GM18519 (cell line): ENCODE measurements around the gene GDI2.
"Not testable (repeated sequence)": the region's sequence is repeated elsewhere in the genome, so short reads cannot be mapped to it uniquely, and the experiment has no call there.

Experiments
- ATAC-seq: cut with Tn5 transposase; IDR thresholded peaks from one replicate; pipeline ENCODE4 v1.9.1; 2021; ENCODE audit warnings: mild to moderate bottlenecking, moderate library complexity; ENCODE audit not compliant: unreplicated experiment, low FRiP score

The GDI2 gene

DNA sequence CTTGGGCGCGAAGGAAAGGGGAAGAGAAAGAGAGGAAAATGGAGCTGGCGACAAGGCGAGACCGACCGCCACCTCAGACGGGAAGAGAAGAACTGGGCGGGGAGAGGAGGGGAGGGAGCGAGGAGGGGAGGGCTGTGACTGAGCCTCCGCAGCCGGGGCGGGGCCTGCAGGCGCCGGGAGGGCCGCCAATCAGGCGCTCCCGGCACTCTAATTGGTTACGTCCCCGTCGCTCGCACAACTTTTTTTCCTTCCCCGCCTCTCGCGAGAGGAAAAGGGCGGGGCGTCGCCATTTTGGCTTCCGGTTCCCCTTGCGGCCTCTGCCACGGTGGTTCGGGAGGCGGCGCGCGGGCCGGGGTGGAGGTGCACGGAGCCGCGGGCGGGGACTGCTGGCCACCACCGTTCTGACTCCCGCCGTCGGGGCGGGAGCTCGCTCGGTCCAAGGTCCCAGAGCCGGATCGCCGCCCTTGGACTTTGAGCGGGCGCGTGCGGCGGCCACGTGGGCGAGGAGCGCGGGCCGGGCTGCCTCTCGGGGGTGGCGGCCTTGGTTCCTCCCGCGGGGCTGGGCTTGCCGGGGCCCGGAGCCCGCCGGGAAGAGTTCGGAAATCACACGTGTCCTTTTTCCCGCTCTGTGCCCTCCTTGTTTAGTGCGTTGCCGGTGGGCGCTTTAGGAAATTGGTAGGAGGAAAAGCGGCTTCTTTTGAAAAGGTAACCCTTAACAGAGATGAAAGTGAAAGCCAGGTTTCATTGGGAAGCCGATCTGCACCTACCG lies at the start of gene GDI2:
TSS of gene GDI2 (minus strand) at position 94 of the 769 bp plus-strand sequence. CDS start 176 bp downstream, outside the sequence.
- ATAC-seq, result peak; percentile 55

DNA sequence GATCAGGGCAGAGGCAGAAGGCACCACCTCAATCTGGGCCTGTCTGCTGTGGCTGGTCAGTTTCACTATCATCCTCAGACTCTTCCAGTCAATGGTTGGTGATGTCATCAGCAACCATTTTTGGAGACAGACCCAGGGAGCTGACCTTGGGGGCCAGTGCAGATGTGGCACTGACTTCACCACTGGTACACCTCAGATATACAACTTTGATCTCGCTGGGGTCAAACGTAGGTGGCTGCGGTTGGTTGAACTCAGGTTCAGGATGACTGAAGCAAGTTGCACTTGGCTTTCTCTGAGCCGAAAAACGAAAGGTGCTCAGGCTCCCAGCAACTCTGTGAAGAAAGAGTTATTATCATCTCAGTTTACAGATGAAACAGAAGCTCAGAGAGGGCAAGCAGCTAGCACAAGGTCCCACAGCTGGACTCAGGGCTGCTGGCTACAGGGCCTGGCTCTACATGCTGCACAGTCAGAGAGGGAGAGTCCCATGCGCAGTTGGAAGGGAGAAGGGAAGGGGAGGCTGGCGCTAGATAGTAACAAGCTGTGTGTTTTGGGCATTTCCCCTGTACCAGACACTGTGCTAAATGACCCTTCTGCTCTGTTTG lies 49.2 kb upstream of the GDI2 start:
- ATAC-seq, result peak; percentile 95

DNA sequence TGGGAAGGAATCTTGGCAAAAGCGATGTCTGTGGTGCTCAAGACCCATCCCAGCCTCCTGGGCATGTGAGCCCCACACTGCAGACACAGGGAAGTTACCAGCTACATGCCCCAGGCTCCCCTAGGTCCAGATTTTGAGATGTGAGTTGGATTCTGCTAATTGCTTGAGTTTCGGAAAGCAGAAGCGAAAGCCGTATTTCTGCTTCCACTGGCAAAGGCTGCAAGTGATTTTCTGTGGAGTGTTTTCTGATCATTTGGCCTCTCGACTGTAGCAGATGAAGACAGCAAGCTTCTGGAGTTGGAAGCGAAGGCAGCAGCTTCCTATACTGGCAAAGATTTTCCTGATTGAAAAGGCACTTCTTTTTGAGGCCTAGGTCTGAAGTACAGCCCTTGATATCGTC lies 46.8 kb upstream of the GDI2 start:
- ATAC-seq, result no peak

DNA sequence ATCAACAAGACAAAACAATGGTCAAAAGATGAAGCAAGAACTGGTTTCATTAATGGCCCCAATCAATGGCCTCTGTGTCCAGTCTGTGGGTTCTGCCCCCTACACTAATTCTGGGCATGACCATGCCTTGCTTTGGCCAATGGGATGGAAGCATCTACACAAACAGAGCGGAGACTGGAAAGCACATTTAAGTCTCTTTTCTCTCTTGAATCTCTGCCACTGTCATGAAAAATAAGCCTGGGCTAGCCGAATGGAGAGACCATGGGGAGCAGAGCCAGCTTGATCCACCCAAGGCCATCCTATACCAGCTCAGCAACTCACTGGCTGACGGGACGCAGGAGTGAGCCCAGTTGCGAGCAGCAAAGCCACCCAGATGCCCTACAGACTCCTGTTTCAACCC lies 45.6 kb upstream of the GDI2 start:
- no peak for ATAC-seq

DNA sequence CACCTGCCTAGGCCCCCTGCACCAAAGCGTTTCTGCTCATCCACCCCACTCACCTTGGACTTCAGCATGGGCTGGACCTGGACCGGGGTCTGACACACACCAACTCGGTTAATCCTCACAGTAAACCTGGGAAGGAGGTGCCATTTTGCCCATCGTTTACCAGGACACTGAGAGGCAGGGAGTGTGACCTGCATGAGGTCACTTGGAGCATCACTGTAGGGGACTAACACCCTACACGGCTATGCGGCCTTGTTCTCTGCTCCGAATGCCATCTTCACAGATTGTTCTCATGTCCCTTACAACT lies 43.4 kb upstream of the GDI2 start:
- ATAC-seq, result no peak

DNA sequence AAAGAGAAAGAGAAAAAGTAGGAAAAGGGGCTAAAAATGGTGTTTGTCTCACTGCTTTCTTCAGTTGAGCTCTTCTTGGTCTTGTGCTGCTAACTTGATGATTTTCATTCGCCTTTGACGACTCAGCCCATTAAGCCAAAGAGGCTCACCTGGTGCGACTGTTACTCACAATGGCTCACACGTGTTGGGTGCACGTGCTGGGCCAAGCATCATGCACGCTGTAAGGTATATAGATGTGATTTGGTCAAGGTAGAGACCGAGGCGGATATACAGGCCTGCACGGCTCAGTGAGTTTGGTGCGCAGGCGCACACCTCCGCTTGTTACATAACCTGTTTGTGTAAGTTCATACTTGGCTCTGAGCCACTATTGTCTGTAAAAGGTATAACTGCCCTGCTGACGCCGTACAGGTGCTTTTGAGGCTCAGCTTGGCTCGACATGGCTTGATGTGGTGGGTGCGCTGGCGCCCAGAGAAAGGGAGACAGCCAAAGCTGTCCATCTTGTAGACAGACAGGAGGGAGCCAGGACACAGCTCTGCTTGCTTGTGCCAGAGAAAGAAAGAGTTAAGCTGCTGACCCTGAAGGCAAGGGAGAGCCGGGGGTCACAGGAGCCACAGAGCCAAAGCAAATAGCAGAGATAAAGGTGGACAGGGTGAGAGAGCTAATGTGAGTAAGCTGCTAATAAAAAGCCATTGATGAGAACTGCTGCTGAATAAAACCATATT lies 42.9 kb upstream of the GDI2 start:
- ATAC-seq, result no peak

DNA sequence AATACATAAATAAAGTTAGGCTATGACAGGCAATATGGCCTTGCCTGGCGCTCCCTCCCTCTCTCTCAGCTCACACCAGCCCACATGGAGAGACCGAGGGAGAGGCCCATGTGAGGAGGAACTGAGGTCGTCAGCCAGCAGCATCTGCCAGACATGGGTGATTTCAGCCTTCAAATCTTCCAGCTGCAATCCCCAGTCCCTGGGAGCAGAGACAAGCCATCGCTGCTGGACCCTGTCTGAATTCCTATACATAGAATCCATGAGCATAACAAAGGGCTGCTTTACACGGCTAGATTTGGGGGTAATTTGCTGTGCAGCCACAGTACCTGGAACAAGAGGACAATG lies 40.9 kb upstream of the GDI2 start:
- ATAC-seq, result no peak

DNA sequence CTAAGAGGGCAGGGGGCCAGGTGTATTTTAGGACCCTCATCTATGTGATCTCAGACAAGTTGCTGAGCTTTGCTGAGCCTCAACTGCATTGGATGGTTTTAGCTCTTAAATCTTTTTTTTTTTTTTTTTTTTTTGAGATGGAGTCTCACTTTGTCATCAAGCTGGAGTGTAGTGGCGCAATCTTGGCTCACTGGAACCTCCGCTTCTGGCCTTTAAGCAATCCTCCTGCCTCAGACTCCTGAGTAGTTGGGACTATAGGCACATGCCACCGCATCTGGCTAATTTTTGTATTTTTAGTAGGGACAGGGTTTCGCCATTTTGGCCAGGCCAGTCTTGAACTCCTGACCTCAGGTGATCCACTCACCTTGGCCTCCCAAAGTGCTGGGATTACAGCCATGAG lies 33.4 kb upstream of the GDI2 start:
- not testable (repeated sequence) for ATAC-seq

DNA sequence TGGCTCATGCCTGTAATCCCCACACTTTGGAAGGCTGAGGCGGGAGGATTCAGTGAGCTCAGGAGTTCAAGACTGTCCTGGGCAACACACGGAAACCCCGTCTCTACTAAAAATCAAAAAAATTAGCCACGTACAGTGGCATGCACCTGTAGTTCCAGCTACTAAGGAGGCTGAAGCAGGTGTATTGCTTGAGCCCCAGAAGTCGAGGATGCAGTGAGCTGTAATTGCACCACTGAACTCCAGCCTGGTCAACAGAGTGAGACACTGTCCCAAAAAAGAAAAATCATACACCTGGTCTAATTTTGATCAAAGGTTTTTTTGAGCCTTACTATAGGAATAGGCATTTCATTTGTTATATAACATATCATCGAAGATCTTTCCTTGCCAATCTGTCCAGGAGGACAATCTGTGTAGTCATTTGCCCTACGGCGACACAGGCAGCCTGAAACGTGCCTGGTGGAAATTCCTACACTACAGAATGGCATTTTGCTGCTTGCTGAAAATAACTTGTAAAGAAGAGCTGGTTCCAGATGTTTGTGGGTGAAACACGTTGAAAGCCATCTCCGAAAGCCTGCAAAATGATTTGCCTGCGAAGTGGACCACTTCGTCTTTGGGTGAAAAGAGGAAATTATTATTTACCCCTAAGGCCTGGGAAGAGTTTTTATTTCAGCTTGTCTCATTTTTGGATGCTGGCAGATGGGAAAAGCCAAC lies 31.3 kb upstream of the GDI2 start:
- ATAC-seq, result no peak

DNA sequence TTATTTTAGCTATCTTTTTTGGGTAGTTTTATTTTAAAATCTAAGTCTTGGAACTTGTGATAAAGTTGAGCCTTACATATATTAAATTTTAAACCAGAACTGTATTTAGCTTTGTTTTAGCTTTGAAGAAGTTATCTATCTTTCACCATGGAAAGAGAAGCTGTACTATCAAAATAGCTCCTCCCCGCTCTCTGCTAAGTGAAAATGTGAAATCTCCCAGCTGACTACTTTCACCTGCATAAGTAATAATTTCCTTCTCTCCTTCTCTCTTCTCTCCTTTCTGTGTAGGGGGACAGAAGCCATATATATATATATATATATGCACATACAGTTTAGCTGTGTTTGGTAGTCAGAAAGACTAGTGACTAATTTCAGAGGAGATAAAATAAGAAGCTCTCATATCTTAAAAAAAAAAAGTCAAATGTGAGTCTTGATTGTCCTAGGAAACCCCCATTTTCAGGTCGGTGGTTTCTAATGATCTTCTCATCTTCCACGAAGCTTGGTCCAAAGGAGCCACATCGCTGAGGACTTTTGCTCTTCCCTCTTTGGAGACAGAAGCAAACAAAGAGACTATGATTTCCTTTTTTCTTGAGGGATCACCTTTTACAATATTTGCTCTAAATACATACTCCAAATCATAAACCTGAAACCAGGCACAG lies 30.6 kb upstream of the GDI2 start:
- ATAC-seq, result no peak

DNA sequence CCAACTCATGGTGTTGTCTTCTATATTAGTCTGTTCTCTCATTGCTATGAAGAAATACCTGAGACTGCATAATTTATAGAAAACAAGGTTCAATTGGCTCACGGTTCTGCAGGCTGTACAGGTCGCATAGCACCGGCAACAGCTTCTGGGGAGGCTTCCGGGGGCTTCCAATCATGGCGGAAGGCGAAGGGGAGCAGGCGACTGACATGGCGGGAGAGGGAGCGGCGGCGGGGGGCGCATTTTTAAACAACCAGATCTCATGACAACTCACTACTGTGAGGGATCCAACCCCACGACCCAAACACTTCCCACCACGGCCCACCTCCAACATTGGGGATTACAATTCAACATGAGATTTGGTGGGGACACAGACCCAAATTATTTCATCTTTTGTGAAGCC lies 28.7 kb upstream of the GDI2 start:
- ATAC-seq, result no peak

DNA sequence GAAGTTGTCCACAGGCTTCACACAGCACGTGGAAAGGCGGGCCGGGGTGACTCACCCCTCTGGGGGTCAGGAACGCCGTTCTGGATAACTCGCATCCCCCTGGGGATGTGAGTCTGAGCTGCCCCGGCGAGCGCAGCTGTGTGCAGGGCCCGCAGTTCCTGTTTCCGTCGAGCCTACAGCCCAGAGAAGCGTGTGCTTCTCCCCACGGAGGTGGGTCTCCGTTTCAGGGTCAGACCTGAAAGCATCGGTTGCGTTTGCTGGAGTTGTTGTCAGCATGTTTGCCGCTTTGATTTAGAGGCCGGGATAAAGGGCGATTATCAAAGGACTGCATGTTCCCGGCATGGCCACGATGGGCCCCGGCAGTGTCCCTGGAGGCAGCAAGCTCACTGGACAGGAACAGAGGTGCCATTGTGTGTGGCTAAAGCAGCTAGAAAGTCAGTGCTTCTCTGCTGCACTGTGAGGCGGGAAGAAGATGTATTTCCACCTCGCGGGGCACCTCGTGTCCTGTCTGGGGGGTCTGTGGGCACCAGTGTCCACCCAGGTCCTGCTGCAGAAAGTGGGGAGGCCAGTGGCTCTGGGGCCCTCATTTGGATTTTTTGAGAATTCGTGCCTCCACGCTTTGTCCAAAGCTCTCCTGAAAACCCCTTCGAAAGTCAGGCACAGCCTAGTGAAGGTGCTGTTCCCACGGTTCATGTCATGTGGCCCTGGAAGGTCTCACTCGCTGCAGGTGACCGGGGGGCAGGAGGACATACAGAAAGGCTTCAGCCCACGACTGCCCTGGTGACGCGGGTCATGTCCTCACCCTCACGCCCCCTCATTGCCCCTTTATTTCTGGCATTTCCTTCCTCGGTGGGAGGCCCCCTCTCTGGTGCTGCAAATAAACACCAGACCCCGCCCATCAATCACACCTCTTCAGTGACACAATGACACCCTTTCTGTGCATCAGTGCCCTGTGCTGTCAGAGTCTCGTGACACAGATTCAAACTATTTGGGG lies 27.4 kb upstream of the GDI2 start:
- peak; percentile 60 for ATAC-seq

DNA sequence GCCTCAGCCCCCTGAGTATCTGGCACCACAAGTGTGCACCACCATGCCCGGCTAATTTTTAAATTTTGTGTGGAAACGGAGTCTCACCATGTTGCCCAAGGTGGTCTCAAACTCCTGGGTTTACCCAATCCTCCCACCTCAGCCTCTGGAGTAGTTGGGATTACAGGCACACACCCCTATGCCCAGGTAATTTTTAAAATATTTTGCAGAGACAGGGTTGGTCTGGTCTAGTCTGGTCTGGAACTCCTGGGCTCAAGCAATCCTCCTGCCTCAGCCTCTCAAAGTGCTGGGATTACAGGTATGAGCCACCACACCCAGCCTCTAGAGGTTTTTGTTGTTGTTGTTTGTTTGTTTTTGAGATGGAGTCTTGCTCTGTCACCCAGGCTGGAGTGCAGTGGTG lies 22.9 kb upstream of the GDI2 start:
- not testable (repeated sequence) for ATAC-seq

DNA sequence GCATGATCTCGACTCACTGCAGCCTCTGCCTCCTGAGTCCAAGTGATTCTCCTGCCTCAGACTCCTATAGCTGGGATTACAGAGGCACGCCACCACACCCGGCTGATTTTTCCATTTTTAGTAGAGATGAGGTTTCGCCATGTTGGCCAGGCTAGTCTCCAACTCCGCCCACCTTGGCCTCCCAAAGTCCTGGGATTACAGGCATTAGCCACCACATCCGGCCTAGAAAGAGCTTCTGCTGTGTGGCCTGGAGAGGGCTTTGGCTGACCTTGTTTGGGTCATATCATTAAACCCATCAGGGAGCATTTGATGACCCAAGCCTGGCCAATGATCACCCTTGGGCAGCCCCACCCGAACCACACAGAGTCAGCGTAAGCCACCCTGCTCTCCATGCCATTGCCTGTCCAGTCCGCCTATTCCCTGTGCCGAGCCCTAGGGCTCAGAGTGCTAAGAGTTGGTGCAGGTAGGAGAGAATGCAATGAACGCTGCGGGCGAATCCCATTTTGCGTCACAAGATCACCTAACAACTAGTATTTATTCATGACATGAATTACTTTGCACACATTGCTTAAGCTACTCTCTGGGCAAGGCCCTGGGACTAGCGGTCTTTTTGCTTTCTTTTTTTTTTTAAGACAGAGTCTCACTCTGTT lies 22.3 kb upstream of the GDI2 start:
- ATAC-seq, result no peak

DNA sequence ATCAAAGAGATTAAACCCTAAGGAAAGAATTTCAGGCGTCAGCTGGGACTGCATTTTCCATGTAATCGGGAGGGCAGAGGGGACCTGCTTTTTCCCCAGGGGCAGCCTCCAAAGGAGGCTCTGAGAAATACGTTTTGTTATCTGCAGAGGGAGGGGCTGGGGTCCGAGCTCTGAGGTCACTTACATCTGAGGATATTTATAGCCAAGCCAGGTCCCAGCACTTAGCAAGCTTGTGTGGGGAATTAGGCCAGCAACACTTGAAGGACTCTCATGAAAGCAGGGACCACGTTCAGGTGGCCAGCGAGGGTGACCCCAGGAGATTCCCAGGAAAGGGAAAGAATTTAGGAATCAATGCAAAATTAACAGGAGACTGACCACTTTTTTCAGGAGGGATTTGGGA lies 20.6 kb upstream of the GDI2 start:
- no peak for ATAC-seq

DNA sequence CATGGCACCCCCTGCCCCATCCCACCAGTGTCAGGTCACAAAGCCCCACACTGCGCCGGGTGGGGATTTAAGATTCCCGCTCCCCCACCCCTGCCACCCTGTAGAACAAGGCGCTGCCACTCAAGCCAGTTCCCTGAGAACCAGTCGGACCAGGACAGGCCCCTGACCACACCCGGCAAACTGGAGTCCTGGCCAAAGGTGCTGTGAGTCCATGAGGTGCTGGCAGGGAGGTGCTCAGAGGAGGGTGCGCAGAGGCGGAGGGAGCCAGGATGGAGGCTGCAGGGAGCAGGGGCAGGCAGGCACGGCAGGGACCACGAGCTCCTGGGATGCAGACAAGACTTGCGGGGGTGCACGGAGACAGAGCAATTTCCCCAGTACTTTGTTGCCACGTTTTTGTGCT lies 19.7 kb upstream of the GDI2 start:
- no peak for ATAC-seq

DNA sequence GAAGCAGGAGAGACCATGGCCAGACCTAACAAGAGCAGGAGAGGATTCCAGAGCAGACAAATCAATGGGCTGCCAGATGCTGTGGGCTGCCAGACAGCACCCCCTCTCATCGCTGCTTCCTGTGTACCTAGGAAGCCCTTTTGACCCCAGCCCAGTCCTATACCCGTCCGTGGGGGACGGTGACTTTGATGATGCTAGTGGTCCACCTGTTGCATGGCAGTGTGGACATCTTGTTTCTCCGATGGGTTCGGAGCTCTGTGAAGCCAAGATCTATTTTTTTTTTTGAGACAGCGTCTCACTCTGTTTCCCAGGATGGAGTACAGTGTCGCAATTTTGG lies 18.2 kb upstream of the GDI2 start:
- no peak for ATAC-seq

DNA sequence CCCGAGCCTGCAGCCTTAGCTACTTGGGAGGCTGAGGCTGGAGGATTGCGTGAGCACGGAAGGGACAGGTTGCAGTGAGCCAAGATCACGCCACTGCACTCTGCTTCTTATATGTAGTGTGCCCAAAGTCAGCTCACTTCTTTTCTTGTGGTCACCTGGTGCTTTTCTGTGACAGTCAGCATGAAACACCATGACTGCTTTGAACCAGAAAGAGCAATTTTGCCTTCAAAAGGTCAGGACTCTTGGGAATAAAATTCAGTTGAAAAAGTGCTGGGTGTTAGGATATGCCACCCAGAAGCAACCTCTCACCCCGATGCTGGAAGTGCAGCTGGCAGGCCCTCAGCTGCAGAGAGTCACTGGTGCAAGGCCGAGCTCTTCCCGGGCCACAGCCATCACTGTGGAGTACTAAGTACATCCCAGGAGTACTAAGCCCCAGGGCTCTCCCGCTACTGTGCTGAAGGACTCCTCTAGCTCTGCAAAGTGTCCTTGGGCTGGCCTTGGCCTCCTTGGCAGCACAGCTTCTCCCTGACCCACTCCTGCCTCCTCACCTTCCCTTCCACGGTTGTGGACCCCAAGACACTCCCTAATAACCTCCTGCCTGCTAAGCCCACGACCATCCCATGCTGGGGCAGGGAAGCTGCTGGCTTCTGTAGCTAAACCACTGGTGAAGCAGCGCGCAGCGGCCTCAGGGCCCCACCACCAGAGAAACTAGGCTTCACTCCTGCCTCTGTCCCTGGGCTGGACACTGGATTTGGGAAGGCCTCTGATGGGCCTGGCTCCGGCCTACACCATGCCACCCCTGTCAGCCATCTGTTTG lies 17.6 kb upstream of the GDI2 start:
- ATAC-seq, result no peak
